ENCODE measurements around the gene SOD2.
"Not testable (repeated sequence)": the region's sequence is repeated elsewhere in the genome, so short reads cannot be mapped to it uniquely, and the experiment has no call there.

Gene SOD2

DNA sequence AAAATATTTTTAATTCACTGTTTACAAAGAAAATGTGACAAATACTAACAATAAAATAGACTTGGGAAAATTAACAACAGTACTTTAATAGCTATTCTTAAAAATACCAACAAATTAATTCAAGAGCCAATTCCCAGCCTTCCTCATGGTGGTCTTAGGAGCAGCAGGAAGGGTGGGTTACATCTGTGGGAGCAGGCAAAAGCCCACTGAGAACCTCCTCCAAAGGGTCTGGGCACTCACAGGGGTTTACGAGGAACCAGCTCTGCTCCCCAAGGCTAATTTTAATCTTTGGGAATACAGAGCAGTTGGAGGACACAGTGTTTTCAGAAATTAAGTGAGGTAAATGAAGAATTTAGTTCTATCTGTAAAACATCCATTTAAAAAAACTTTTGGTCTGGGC, 10.2 kb downstream of the SOD2 start:
- DNase-seq (ENCODE audit: low spot score), result no peak

- DNase-seq (ENCODE audit: low spot score), result no peak
Observed at GRCh38 chr6:159682295-159682694, 10.7 kb downstream of the SOD2 start.

DNA sequence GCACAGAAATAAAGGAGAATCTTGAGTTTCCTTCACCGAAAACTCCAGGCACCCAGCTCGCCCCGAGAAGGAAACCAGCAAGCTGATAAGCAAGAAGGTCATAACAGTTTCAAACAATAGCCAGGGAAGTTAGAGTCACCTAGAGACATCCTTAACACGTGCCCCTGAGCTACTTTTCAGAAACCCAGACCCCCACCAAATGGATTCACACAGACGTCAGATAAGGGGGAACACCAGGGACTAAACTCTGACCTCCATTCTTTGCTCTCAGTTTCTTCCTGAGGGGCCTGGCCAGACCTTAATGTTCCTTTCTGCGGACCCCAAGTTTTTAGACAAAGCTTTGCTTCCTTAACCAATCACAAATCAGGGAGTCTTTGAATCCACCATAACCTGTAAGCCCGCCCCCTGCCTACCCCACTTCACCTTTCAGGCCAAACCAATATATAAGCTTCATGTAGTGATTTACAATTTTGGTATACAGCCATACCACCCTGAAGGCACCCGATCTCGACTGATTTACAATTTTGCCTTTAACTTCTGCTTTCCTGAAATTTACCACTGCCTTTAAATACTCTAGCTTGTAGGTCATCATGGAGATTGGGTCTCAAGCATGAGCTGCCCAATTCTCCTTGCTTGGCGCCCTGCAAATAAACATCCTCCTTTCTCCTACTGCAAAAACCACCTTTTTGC, 11.7 kb downstream of the SOD2 start:
- no peak for DNase-seq (ENCODE audit: low spot score)

DNA sequence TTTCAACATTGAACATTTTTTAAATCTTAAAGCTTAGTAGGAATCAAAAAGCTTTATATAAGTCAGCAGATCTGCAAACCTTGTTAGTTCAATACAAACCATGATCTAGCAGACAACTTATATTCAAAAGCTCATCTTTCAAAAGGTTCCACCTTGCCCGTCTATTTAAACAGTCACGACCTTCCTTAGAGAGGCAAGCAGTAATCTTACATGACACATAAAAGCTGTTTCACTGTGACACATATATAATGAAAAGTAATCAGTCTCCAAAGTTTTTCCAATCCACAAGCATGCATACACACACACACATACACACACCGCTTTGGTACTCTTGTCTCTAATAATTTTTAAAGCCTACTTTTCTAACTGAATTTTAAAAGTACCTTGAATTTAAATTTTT, 12.9 kb downstream of the SOD2 start:
- DNase-seq (ENCODE audit: low spot score), result no peak

GRCh38 chr6:159679091-159680077, 13.7 kb downstream of the SOD2 start:
- peak; percentile 16 for DNase-seq (ENCODE audit: low spot score)

DNA sequence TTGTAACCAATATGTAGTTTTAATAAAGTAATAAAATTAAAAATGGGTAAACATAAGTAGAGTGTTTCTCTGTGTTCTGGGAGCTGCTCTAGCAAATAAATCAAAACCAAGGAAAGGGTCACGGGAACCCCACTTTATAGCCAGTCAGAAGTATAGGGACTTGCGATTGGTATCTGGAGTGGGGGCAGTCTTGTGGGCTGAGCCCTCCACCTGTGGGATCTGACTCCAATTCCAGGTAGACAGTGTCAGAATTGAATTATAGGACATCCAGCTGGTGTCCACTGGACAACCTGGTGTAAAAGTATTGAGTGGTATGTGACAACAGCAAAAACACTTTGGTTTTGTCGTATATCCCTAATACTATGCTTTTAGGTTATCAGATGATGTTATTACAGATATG, 14.5 kb downstream of the SOD2 start:
- DNase-seq (ENCODE audit: low spot score), result no peak

DNA sequence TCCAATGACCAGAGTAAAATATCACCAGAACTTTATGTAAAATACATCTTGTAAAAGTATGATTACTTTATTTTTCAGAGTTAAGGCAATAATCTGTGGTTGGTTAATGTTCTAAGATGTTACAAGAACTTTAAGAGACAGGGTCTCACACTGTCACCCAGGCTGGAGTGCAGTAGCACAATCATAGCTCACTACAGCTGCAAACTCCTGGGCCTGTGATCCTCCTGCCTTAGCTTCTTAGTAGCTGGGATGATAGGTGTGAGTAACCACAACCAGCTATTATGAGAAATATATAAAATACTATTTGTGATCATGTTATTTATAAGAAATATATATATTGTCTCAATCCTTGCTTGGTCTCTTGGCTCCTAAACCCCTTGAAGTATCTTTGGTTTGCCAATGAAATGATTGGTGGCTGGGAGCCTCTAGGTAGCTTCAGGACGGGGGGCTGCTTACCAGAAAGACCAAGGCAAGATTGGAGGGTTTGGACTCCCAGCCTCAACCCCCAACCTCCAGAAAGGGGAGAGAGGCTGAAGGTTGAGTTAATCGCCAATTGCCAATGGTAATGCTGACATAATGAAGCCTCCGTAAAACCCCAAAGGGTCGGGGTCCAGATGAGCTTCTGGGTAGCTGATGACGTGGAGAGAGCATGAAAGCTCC, 15.4 kb downstream of the SOD2 start:
- DNase-seq (ENCODE audit: low spot score), result no peak

GRCh38 chr6:159676890-159677505, 16.0 kb downstream of the SOD2 start:
- DNase-seq (ENCODE audit: low spot score), result no peak

DNA sequence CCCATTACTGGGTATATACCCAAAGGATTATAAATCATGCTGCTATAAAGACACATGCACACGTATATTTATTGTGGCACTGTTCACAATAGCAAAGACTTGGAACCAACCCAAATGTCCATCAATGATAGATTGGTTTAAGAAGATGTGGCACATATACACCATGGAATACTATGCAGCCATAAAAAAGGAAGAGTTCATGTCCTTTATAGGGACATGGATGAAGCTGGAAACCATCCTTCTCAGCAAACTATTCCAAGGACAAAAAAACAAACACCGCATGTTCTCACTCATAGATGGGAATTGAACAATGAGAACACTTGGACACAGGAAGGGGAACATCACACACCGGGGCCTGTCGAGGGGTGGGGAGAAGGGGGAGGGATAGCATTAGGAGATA, 16.8 kb downstream of the SOD2 start:
- not testable (repeated sequence) for DNase-seq (ENCODE audit: low spot score)

GRCh38 chr6:159665868-159666635, 27.0 kb downstream of the SOD2 start:
- DNase-seq (ENCODE audit: low spot score), result no peak

DNA sequence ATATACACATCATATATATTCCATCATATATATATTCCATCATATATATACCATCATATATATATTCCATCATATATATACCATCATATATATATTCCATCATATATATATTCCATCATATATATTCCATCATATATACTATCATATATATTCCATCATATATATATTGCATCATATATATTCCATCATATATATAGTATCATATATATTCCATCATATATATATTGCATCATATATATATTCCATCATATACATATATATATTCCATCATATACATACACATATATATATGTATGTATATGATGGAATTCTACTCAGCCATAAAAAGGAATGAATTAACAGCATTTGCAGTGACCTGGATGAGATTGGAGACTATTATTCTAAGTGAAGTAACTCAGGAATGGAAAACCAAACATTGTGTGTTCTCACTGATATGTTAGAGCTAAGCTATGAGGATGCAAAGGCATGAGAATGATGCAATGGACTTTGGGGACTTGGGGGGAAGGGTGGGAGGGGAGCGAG, 29.6 kb downstream of the SOD2 start:
- DNase-seq (ENCODE audit: low spot score), result not testable (repeated sequence)

GRCh38 chr6:159661977-159662376, 31.1 kb downstream of the SOD2 start:
- not testable (repeated sequence) for DNase-seq (ENCODE audit: low spot score)

DNA sequence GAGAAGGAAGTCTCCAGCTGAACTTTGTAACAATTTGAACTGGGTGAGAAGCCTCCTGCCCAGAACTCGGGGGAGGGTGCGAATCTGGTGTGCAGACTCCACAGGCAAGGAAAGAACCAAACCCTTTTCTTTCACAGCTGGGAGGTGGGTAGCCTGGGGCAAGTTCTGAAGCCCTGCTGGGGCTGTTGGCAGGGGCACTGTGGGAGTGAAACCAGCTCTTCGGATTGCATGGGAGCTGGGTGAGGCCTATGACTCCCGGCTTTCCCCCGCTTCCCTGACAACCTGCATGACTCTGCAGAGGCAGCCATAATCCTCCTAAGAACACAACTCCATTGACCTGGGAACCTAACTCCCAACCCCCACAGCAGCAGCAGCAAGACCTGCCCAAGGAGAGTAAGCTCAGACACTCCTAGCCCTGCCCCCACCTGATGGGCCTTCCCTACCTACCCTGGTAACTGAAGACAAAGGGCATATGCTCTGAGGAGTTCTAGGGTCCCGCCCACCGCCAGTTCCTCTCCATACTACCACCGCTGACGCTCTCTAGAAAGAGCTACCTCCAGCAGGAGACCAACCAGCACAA, 37.5 kb downstream of the SOD2 start:
- DNase-seq (ENCODE audit: low spot score), result no peak

DNA sequence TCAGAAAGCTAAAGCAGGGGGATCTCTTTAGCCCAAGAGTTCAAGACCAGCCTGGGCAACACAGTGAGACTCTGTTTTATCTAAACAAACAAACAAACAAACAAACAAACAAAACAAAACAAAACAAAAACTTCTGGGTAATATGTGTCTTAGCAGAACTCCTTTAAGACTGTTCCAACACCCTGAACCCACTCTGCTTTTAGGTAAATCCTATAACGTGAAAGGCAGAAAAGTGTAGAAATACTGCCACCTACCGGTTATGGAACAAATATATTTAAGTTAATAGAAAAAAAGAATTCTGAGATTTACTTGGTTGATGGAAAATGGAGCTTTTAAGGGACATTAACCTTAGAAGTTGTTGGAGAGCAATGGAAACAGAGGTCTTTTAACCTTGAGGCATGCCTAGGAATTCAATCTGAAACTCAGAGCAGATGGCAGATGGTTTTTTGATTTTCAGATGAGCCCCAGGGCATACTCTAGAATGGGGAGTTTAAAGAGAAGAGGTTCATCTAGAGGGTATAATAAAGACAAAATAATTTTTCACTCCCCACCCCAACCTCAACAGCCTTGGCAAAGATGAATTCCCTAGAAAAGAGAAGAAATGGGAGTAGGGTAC, 38.5 kb downstream of the SOD2 start:
- DNase-seq (ENCODE audit: low spot score), result peak; percentile 54

DNA sequence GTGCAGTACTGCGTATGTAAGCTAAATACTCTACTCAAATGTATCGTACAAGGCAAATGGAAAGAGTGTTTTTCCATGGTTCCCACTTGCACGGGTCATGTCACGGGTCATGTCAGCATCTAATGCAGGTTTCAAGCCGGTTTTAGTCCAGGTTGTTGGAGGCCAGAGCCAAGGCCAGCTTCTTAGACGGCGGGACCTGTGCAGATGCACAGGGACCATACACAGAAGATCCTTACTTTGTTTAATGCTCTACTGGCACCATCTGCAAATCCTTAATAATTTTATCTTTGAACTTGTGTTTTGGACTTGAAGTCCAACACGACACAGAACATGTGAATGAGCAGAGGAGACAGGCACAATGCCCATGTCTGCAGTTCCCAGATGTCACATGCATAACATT, 42.7 kb downstream of the SOD2 start:
- DNase-seq (ENCODE audit: low spot score), result no peak

- DNase-seq (ENCODE audit: low spot score), result no peak
Observed at GRCh38 chr6:159649441-159649840, 43.6 kb downstream of the SOD2 start.

DNA sequence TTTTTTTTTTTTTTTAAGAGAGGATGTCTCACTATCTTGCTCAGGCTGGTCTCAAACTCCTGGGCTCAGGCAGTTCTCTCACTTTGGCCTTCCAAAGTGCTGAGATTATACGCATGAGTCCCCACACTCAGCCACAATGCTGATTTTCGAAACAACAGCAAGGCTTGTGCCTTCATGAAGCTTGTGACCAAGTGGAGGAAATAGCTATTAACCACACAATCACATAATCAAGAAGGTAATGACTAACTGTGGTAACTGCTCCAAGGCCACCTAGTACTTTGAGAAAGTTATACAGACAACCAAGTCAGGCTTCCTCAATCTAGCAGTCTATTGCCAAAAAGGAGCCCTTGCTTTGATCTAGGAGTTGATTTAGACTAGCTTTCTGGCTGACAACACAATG, 46.3 kb downstream of the SOD2 start:
- peak; percentile 24 for DNase-seq (ENCODE audit: low spot score)

- DNase-seq (ENCODE audit: low spot score), result peak; percentile 23
Observed at GRCh38 chr6:159646116-159646515, 46.9 kb downstream of the SOD2 start.

DNA sequence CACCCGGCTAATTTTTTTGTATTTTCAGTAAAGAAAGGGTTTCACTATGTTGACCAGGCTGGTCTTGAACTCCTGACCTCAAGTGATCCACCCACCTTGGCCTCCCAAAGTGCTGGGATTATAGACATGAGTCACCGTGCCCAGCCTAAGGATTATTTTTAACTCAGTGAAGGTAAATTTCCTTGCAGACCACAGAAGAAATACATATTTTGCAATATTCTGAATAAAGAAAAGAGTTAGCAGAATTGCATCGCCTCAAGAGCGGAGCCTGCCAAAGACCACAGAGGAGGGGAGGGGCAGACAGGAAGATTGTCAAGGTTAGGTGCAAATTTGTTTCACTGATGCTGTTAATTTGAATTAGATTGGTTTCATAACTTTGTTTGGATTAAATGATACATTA, 47.4 kb downstream of the SOD2 start:
- DNase-seq (ENCODE audit: low spot score), result peak; percentile 15

Measured in GM03348 (cell line).